Left lung (tissue), 10 donors: ENCODE measurements around the gene XPR1. TPM values are rescaled to one million over a fixed set of nuclear protein-coding genes. Genes with fewer than 3 reads are reported as not detected.

Experiments
- ATAC-seq: fragments of 200-7000 bp; cut with Tn5 transposase; one replicate; pipeline ENCODE4 v1.9.1; 2020; ENCODE audit warnings: moderate library complexity
- DNase-seq, 4 donors: peaks; one replicate each; pipeline ENCODE4 v3.0.0-alpha.2; 2013 to 2020
- H3K27ac ChIP-seq, 2 donors: fragments of 200-600 bp; sonication (generic) in 1 of 2; one replicate each; pipeline versions ENCODE4 v1.5.0 to v1.8.0; 2020 to 2021
- H3K27me3 ChIP-seq, 2 donors: fragments of 200-600 bp; sonication (generic) in 1 of 2; one replicate each; pipeline versions ENCODE4 v1.5.0 to v1.8.0; 2020 to 2021
- H3K36me3 ChIP-seq, 2 donors: fragments of 200-600 bp; sonication (generic) in 1 of 2; one replicate each; pipeline versions ENCODE4 v1.5.0 to v1.8.0; 2020 to 2021
- H3K4me1 ChIP-seq, 2 donors: fragments of 200-600 bp; one replicate each; pipeline ENCODE4 v1.8.0; 2021
- H3K4me3 ChIP-seq, 2 donors: fragments of 200-600 bp; sonication (generic) in 1 of 2; one replicate each; pipeline versions ENCODE4 v1.5.0 to v1.8.0; 2020 to 2021; ENCODE audit warnings: mild to moderate bottlenecking in 1 of 2
- H3K9me3 ChIP-seq, 2 donors: fragments of 200-600 bp; sonication (generic) in 1 of 2; one replicate each; pipeline versions ENCODE4 v1.5.0 to v1.8.0; 2020 to 2021
- CTCF ChIP-seq, 2 donors: fragments of 200-600 bp; sonication (generic) in 1 of 2; IDR thresholded peaks; one replicate each; pipeline versions ENCODE4 v1.5.0 to v1.8.0; 2021; ENCODE audit warnings: antibody characterized with exemption in 2 of 2
- intact Hi-C, 2 donors: fragments of 100-400 bp; cut with DNase I; formaldehyde crosslinking; loops; one replicate each; pipeline versions ENCODE4 v1.11.2 to v1.14.2; 2022
- polyA plus RNA-seq, 6 donors: library from polyadenylated mRNA; unstranded; fragments of 120-200 nt; gene quantifications; one replicate each; pipeline ENCODE4 v1.2.1, GENCODE V29; 2013; ENCODE audit not compliant: insufficient read length in 6 of 6
- total RNA-seq, 2 donors: library from RNA; stranded (reverse); fragmentation: NEBNext Ultra II Directional; extraction: Animal tissue kit (Norgen Biotek cat#: 25700); gene quantifications; one replicate each; pipeline ENCODE4 v1.2.1, GENCODE V29; 2021
- donor health status: DM: no; HTN: yes; CAD: no.
- donor health status: DM: no; HTN: no; CAD: no.

The XPR1 gene
- total and polyA plus RNA-seq, 8 donors: 24.6 to 34.2 (median 27.8) TPM

- intact Hi-C loops: no loop called here
- peaks cover 0 to 13% of the 10 kb centered on the region in 2 donors for H3K36me3 ChIP-seq
- DNase-seq (peak in 1 of 4 donors; percentile 24), ATAC-seq (no peak)
- no peak for TF ChIP-seq CTCF (IDR thresholded peaks at IDR 0.05)
- no peaks in the 10 kb centered on the region for H3K9me3 ChIP-seq
- H3K27me3 ChIP-seq: no peaks in the 10 kb centered on the region
- H3K27ac ChIP-seq: no peak overlapping the region
- no peaks in the 10 kb centered on the region for H3K4me1 ChIP-seq
- no peak overlapping the region for H3K4me3 ChIP-seq
Measured at GRCh38 chr1:180937012-180937372, 305.2 kb downstream of the XPR1 start.

GRCh38 chr1:180937624-180938225 lies 305.9 kb downstream of the XPR1 start:
- DNase-seq (peak in 1 of 4 donors; percentile 27), ATAC-seq (no peak)
- intact Hi-C loops: no loop called here
- Histone ChIP-seq H3K9me3 (no peaks in the 10 kb centered on the region), H3K4me3 (no peak overlapping the region), H3K36me3 (peaks cover 0 to 13% of the 10 kb centered on the region in 2 donors), H3K4me1 (no peaks in the 10 kb centered on the region), H3K27me3 (no peaks in the 10 kb centered on the region), H3K27ac (no peak overlapping the region)
- no peak for TF ChIP-seq CTCF (IDR thresholded peaks at IDR 0.05)

GRCh38 chr1:180939073-180939710 lies 307.4 kb downstream of the XPR1 start:
- Histone ChIP-seq H3K4me1 (no peaks in the 10 kb centered on the region), H3K27ac (no peak overlapping the region), H3K9me3 (no peaks in the 10 kb centered on the region), H3K27me3 (no peaks in the 10 kb centered on the region), H3K4me3 (no peak overlapping the region), H3K36me3 (peaks cover 0 to 13% of the 10 kb centered on the region in 2 donors)
- intact Hi-C loops: no loop called here
- ATAC-seq: no peak
- peak in 1 of 4 donors; percentile 22 for DNase-seq
- no peak for TF ChIP-seq CTCF (IDR thresholded peaks at IDR 0.05)

GRCh38 chr1:180939711-180940103 lies 307.9 kb downstream of the XPR1 start:
- Histone ChIP-seq H3K4me1 (no peaks in the 10 kb centered on the region), H3K27ac (no peak overlapping the region), H3K4me3 (no peak overlapping the region), H3K27me3 (no peaks in the 10 kb centered on the region), H3K36me3 (peaks cover 0 to 13% of the 10 kb centered on the region in 2 donors), H3K9me3 (no peaks in the 10 kb centered on the region)
- no peak for ATAC-seq
- TF ChIP-seq CTCF (IDR thresholded peaks at IDR 0.05): no peak
- DNase-seq: peak in 1 of 4 donors; percentile 28
- intact Hi-C loops: no loop called here

Other genes with a start within 250 kb of the XPR1 start
- gene ACBD6, start 129.4 kb upstream of the XPR1 start, total RNA-seq: 10 to 100 TPM; 26.5 to 36.2 TPM
- gene ACBD6, start 129.4 kb upstream of the XPR1 start, polyA plus RNA-seq: 10 to 100 TPM; 75.5 to 81.9 (median 79.2) TPM
- gene OVAAL, start 73.1 kb upstream of the XPR1 start, total RNA-seq: not detected
- not detected for gene OVAAL, start 73.1 kb upstream of the XPR1 start, polyA plus RNA-seq